ENCODE measurements around the gene RCC1.

GRCh38 chr1:28565040-28565439 is 59.2 kb downstream of the RCC1 start:
- TF ChIP-seq POLR2A (IDR thresholded peaks at IDR 0.05) (no peak), CTCF (IDR thresholded peaks at IDR 0.05) (no peak), EP300 (IDR thresholded peaks at IDR 0.05) (no peak), POLR2AphosphoS5 (IDR thresholded peaks at IDR 0.05) (no peak)

Measured in suprapubic skin (tissue), 4 donors.